Measurements from ENCODE around the gene ATP2B3.

DNA sequence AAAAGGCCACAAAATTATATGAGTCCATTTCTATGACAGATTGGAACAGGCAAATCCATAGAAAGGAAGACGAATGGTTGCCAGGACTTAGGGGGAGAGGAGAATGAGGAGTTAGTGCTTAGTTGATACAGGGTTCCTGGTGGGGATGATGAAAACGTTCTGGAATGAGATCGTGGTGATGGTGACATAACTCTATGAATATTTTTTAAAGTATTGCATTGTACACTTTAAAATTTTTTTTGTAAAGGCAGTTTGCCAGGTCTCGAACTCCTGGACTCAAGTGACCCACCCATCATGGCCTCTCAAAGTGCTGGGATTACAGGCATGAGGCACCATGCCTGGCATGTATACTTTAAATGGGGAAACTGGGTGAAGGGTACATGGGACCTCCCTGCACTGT lies 91.4 kb downstream of the ATP2B3 start:
- TF ChIP-seq, protein P1, sequence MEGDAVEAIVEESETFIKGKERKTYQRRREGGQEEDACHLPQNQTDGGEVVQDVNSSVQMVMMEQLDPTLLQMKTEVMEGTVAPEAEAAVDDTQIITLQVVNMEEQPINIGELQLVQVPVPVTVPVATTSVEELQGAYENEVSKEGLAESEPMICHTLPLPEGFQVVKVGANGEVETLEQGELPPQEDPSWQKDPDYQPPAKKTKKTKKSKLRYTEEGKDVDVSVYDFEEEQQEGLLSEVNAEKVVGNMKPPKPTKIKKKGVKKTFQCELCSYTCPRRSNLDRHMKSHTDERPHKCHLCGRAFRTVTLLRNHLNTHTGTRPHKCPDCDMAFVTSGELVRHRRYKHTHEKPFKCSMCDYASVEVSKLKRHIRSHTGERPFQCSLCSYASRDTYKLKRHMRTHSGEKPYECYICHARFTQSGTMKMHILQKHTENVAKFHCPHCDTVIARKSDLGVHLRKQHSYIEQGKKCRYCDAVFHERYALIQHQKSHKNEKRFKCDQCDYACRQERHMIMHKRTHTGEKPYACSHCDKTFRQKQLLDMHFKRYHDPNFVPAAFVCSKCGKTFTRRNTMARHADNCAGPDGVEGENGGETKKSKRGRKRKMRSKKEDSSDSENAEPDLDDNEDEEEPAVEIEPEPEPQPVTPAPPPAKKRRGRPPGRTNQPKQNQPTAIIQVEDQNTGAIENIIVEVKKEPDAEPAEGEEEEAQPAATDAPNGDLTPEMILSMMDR (IDR thresholded peaks at IDR 0.05) = no peak
- no peak for TF ChIP-seq POLR2AphosphoS5 (IDR thresholded peaks at IDR 0.05)
- no peak for TF ChIP-seq POLR2A (IDR thresholded peaks at IDR 0.05)
